Astrocyte (in vitro differentiated cells and primary cell): Measurements from ENCODE around the gene PTRH1. TPM values are rescaled to one million over a fixed set of nuclear protein-coding genes. Genes with fewer than 3 reads are reported as not detected.

Experiments
- DNase-seq: peaks from one replicate; pipeline ENCODE4 v3.0.0-alpha.2; 2010; ENCODE audit warnings: low read depth
- FAIRE-seq: peaks from 2 replicates; lab custom pipeline; 2011; peaks lifted over from hg19 to GRCh38; lab: Jason Lieb, UNC
- H2AFZ ChIP-seq: 2 replicates; pipeline ENCODE4 v1.6.0; 2012; ENCODE audit warnings: low read depth, low read length, inconsistent platforms
- H3K27ac ChIP-seq: 2 replicates; pipeline ENCODE4 v1.5.1; 2011; ENCODE audit warnings: low read depth, low read length, inconsistent platforms
- H3K27me3 ChIP-seq: 2 replicates; pipeline ENCODE4 v1.6.0; 2011; ENCODE audit warnings: low read length, inconsistent platforms; ENCODE audit not compliant: insufficient read depth
- H3K36me3 ChIP-seq: 2 replicates; pipeline ENCODE4 v1.5.1; 2011; ENCODE audit warnings: low read length, inconsistent platforms; ENCODE audit not compliant: insufficient read depth
- H3K4me1 ChIP-seq: 2 replicates; pipeline ENCODE4 v1.5.1; 2011; ENCODE audit warnings: low read length, inconsistent platforms; ENCODE audit not compliant: insufficient read depth
- H3K4me2 ChIP-seq: 2 replicates; pipeline ENCODE4 v1.6.0; 2012; ENCODE audit warnings: low read length, inconsistent platforms
- H3K4me3 ChIP-seq: 2 replicates; pipeline ENCODE4 v1.5.1; 2011; ENCODE audit warnings: low read depth, mild to moderate bottlenecking, low read length, inconsistent platforms; ENCODE audit not compliant: insufficient read depth
- H3K79me2 ChIP-seq: 2 replicates; pipeline ENCODE4 v1.6.0; 2012; ENCODE audit warnings: mild to moderate bottlenecking, low read length, inconsistent platforms; ENCODE audit not compliant: insufficient read depth
- H3K9ac ChIP-seq: 2 replicates; pipeline ENCODE4 v1.6.0; 2012; ENCODE audit warnings: mild to moderate bottlenecking, low read length, inconsistent platforms
- H3K9me3 ChIP-seq: 2 replicates; pipeline ENCODE4 v1.5.1; 2012; ENCODE audit warnings: low read depth, mild to moderate bottlenecking, low read length, inconsistent platforms; ENCODE audit not compliant: insufficient read depth
- H4K20me1 ChIP-seq: 2 replicates; pipeline ENCODE4 v1.6.0; 2012; ENCODE audit warnings: low read length, inconsistent platforms; ENCODE audit not compliant: insufficient read depth
- H3K27ac Mint-ChIP-seq: one replicate; pipeline ENCODE4 v1.8.0; 2021; ENCODE audit warnings: mild to moderate bottlenecking, mixed read lengths; ENCODE audit not compliant: unreplicated experiment
- H3K27me3 Mint-ChIP-seq: one replicate; pipeline ENCODE4 v1.8.0; 2021; ENCODE audit warnings: low read depth, mixed read lengths; ENCODE audit not compliant: unreplicated experiment
- H3K36me3 Mint-ChIP-seq: one replicate; pipeline ENCODE4 v1.8.0; 2021; ENCODE audit warnings: low read depth, mixed read lengths; ENCODE audit not compliant: unreplicated experiment
- H3K4me1 Mint-ChIP-seq: one replicate; pipeline ENCODE4 v1.8.0; 2021; ENCODE audit warnings: low read depth, mixed read lengths; ENCODE audit not compliant: unreplicated experiment
- H3K4me3 Mint-ChIP-seq: one replicate; pipeline ENCODE4 v1.8.0; 2021; ENCODE audit warnings: mild to moderate bottlenecking, moderate library complexity, mixed read lengths; ENCODE audit not compliant: unreplicated experiment
- H3K9me3 Mint-ChIP-seq: one replicate; pipeline ENCODE4 v1.8.0; 2021; ENCODE audit warnings: mild to moderate bottlenecking, mixed read lengths; ENCODE audit not compliant: unreplicated experiment
- CTCF ChIP-seq: IDR thresholded peaks from 2 replicates; pipeline ENCODE4 v1.5.1; 2011; ENCODE audit warnings: low read depth, mild to moderate bottlenecking, inconsistent platforms, low read length, moderate library complexity; ENCODE audit not compliant: insufficient read depth
- EZH2 ChIP-seq: IDR thresholded peaks from 2 replicates; pipeline ENCODE4 v1.6.1; 2012; ENCODE audit warnings: mild to moderate bottlenecking, low read length, inconsistent platforms; ENCODE audit not compliant: insufficient read depth
- total RNA-seq: library from RNA; stranded (reverse); gene quantifications from 2 replicates; pipeline ENCODE4 v1.2.1, GENCODE V29; 2021

The PTRH1 gene
- total RNA-seq, 1 donor from 2014 or later, result 9.9 TPM

- Histone ChIP-seq H3K79me2 (no peaks in the 10 kb centered on the region), H3K27me3 (no peaks in the 10 kb centered on the region), H3K4me1 (no peaks in the 10 kb centered on the region), H3K4me2 (no peak overlapping the region), H3K27ac (no peak overlapping the region), H3K9me3 (no peaks in the 10 kb centered on the region), H3K36me3 (peaks cover 8% of the 10 kb centered on the region), H2AFZ (no peak overlapping the region), H4K20me1 (no peaks in the 10 kb centered on the region), H3K4me3 (no peak overlapping the region), H3K9ac (no peak overlapping the region)
- Mint-ChIP-seq H3K4me3 (no peak overlapping the region), H3K36me3 (peaks cover 20% of the 10 kb centered on the region), H3K27me3 (no peaks in the 10 kb centered on the region), H3K9me3 (no peaks in the 10 kb centered on the region), H3K27ac (no peak overlapping the region), H3K4me1 (no peaks in the 10 kb centered on the region)
- FAIRE-seq (no peak), DNase-seq (no peak)
- TF ChIP-seq CTCF (no peak), EZH2 (no peak)
Observed at GRCh38 chr9:127664678-127665507, 50.6 kb downstream of the PTRH1 start.

- DNase-seq (no peak), FAIRE-seq (no peak)
- H3K27me3 Mint-ChIP-seq, result no peaks in the 10 kb centered on the region
- H3K4me1 ChIP-seq, result no peaks in the 10 kb centered on the region
- no peak overlapping the region for H3K27ac Mint-ChIP-seq
- no peaks in the 10 kb centered on the region for H3K9me3 ChIP-seq
- no peak overlapping the region for H3K4me2 ChIP-seq
- H3K79me2 ChIP-seq, result no peaks in the 10 kb centered on the region
- no peak overlapping the region for H3K4me3 Mint-ChIP-seq
- no peak overlapping the region for H2AFZ ChIP-seq
- H3K36me3 Mint-ChIP-seq, result peaks cover 22% of the 10 kb centered on the region
- H3K27ac ChIP-seq, result no peak overlapping the region
- H3K9ac ChIP-seq, result no peak overlapping the region
- no peaks in the 10 kb centered on the region for H3K4me1 Mint-ChIP-seq
- no peaks in the 10 kb centered on the region for H3K27me3 ChIP-seq
- no peaks in the 10 kb centered on the region for H4K20me1 ChIP-seq
- peaks cover 8% of the 10 kb centered on the region for H3K36me3 ChIP-seq
- H3K9me3 Mint-ChIP-seq, result no peaks in the 10 kb centered on the region
- TF ChIP-seq CTCF, result no peak
- no peak for TF ChIP-seq EZH2
- H3K4me3 ChIP-seq, result no peak overlapping the region
Observed at GRCh38 chr9:127664324-127664677, 51.2 kb downstream of the PTRH1 start.

Other genes with a start within 250 kb of the PTRH1 start
- 39.6 and 45.4 TPM in 2 replicates for gene STXBP1, start 103.4 kb downstream of the PTRH1 start, total RNA-seq
- 0.09 TPM in 1 of 2 replicates, not detected in the other for gene CFAP157, start 8.7 kb downstream of the PTRH1 start, total RNA-seq
- not detected in 2 replicates for gene TTC16, start 416 bp upstream of the PTRH1 start, total RNA-seq
- gene TOR2A, start 19.6 kb upstream of the PTRH1 start, total RNA-seq, result 7.5 and 8.5 TPM in 2 replicates
- gene SH2D3C, start 63.0 kb upstream of the PTRH1 start, total RNA-seq, result 4.6 and 5.8 TPM in 2 replicates
- 70.5 and 71.7 TPM in 2 replicates for gene CDK9, start 70.4 kb upstream of the PTRH1 start, total RNA-seq
- gene FPGS, start 87.2 kb upstream of the PTRH1 start, total RNA-seq, result 44.6 and 49.4 TPM in 2 replicates
- 1.2 and 1.5 TPM in 2 replicates for gene ENG, start 139.0 kb upstream of the PTRH1 start, total RNA-seq
- 78.0 and 79.5 TPM in 2 replicates for gene AK1, start 162.0 kb upstream of the PTRH1 start, total RNA-seq
- 30.4 and 37.5 TPM in 2 replicates for gene ST6GALNAC6, start 183.9 kb upstream of the PTRH1 start, total RNA-seq
- gene ST6GALNAC4, start 201.4 kb upstream of the PTRH1 start, total RNA-seq, result 14.5 and 21.7 TPM in 2 replicates
- 4.6 and 4.9 TPM in 2 replicates for gene PIP5KL1, start 215.1 kb upstream of the PTRH1 start, total RNA-seq
- 32.7 and 34.3 TPM in 2 replicates for gene DPM2, start 222.2 kb upstream of the PTRH1 start, total RNA-seq